Esophagus squamous epithelium (tissue), 4 donors: Measurements from ENCODE around the gene CLIC4.

ENCODE experiments used
- POLR2A ChIP-seq, 4 donors: fragments of 450-650 bp; IDR thresholded peaks; one replicate each; pipeline ENCODE4 v1.6.1; 2017; ENCODE audit warnings: antibody characterized with exemption in 4 of 4, mild to moderate bottlenecking in 4 of 4, moderate library complexity in 3 of 4
- TF ChIP-seq, protein P1 (sequence below), 6 experiments: fragments of 450-650 bp in 4 of 6; fragments of 200-600 bp in 2 of 6; sonication (generic) in 2 of 6; IDR thresholded peaks; one replicate each; pipeline ENCODE4 v1.5.1; 2016 to 2019; ENCODE audit warnings: antibody characterized with exemption in 6 of 6, mild to moderate bottlenecking in 4 of 6, moderate library complexity in 4 of 6

GRCh38 chr1:24786191-24786590 is 40.9 kb downstream of the CLIC4 start:
- TF ChIP-seq POLR2A (IDR thresholded peaks at IDR 0.05), result no peak
- TF ChIP-seq, protein P1, sequence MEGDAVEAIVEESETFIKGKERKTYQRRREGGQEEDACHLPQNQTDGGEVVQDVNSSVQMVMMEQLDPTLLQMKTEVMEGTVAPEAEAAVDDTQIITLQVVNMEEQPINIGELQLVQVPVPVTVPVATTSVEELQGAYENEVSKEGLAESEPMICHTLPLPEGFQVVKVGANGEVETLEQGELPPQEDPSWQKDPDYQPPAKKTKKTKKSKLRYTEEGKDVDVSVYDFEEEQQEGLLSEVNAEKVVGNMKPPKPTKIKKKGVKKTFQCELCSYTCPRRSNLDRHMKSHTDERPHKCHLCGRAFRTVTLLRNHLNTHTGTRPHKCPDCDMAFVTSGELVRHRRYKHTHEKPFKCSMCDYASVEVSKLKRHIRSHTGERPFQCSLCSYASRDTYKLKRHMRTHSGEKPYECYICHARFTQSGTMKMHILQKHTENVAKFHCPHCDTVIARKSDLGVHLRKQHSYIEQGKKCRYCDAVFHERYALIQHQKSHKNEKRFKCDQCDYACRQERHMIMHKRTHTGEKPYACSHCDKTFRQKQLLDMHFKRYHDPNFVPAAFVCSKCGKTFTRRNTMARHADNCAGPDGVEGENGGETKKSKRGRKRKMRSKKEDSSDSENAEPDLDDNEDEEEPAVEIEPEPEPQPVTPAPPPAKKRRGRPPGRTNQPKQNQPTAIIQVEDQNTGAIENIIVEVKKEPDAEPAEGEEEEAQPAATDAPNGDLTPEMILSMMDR (IDR thresholded peaks at IDR 0.05), result no peak
